Measurements from ENCODE around the gene OTUB2.

Gene OTUB2

GRCh38 chr14:94026173-94026888 lies at the start of gene OTUB2:
OTUB2 (plus strand) TSS chr14:94026340; CDS start chr14:94026538, 198 bp downstream.
- TF ChIP-seq, protein P1, sequence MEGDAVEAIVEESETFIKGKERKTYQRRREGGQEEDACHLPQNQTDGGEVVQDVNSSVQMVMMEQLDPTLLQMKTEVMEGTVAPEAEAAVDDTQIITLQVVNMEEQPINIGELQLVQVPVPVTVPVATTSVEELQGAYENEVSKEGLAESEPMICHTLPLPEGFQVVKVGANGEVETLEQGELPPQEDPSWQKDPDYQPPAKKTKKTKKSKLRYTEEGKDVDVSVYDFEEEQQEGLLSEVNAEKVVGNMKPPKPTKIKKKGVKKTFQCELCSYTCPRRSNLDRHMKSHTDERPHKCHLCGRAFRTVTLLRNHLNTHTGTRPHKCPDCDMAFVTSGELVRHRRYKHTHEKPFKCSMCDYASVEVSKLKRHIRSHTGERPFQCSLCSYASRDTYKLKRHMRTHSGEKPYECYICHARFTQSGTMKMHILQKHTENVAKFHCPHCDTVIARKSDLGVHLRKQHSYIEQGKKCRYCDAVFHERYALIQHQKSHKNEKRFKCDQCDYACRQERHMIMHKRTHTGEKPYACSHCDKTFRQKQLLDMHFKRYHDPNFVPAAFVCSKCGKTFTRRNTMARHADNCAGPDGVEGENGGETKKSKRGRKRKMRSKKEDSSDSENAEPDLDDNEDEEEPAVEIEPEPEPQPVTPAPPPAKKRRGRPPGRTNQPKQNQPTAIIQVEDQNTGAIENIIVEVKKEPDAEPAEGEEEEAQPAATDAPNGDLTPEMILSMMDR (IDR thresholded peaks at IDR 0.05; ENCODE audit: control insufficient read depth, insufficient read depth, low read depth, low read length, missing control alignments), result no peak
- peak within 1 kb of the TSS; percentile 52 for H3K4me3 ChIP-seq (ENCODE audit: control insufficient read depth, low read depth, low read length)
- DNase-seq (ENCODE audit: low read depth), result peak; percentile 93

GRCh38 chr14:93976477-93977057 lies 49.6 kb upstream of the OTUB2 start, which contains the start of gene ASB2:
ASB2 (minus strand) TSS chr14:93976570; CDS start chr14:93964539, 12,031 bp downstream.
- H3K4me3 ChIP-seq (ENCODE audit: control insufficient read depth, low read depth, low read length), result no peak within 1 kb of the TSS
- no peak for DNase-seq (ENCODE audit: low read depth)
- TF ChIP-seq, protein P1 (IDR thresholded peaks at IDR 0.05; ENCODE audit: control insufficient read depth, insufficient read depth, low read depth, low read length, missing control alignments), result no peak

DNA sequence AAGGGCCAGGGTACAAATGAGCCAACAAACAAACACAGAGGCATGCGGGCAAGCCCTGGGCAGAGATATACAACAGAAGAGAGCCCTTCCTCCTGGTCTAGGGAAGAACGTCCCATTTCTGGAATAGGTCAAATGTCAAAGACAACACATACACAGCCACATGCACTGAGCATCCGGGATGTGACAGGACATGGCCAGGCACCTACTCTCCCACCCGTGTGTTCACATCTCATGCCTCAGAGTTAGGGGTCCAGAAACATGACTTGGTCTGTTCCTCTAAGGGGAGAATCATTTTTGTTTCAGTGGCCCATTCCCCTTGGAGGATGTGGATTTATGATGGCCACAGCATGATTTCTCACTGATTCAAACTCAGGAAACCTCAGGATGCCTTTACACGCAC lies 49.0 kb upstream of the OTUB2 start:
- TF ChIP-seq, protein P1 (IDR thresholded peaks at IDR 0.05; ENCODE audit: control insufficient read depth, insufficient read depth, low read depth, low read length, missing control alignments), result no peak
- H3K4me3 ChIP-seq (ENCODE audit: control insufficient read depth, low read depth, low read length), result no peak overlapping the region
- DNase-seq (ENCODE audit: low read depth), result no peak

DNA sequence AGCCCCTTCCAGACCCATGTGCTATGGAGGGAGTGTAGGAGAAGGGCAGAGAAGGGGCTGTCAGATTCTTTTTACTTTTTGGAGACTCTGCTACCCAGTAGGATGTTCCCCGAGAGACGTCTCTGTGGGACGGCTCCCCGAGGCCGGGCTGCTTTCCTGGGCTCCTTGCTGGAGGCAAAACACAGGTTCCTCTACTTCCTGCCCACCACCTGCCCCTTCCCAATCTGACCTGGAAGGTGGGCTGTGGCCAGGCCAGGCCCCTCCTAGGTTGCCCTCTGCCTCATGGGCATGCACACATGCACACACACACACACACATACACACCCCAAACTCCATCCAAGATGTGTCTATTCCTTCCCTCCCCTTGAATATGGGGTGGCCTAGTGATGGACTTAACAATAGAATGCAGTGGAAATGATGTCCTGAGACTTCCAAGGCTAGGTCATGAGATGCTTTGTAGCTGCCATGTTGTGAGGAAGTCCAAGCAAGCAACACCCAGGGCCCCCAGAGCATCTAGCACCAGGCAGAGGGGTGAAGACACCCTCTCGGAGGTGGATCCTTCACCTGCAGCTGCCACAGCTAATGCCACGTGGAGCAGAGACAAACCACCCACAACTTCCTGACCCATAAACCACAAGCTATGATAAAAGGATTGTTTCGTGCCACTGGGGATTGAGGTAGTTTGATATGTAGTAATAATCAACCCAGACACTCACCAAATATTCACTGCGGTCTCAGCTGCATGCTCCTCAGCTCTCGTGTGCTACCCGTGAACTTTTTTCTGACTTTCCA lies 48.2 kb upstream of the OTUB2 start:
- no peak overlapping the region for H3K4me3 ChIP-seq (ENCODE audit: control insufficient read depth, low read depth, low read length)
- DNase-seq (ENCODE audit: low read depth), result no peak
- TF ChIP-seq, protein P1 (IDR thresholded peaks at IDR 0.05; ENCODE audit: control insufficient read depth, insufficient read depth, low read depth, low read length, missing control alignments), result no peak

DNA sequence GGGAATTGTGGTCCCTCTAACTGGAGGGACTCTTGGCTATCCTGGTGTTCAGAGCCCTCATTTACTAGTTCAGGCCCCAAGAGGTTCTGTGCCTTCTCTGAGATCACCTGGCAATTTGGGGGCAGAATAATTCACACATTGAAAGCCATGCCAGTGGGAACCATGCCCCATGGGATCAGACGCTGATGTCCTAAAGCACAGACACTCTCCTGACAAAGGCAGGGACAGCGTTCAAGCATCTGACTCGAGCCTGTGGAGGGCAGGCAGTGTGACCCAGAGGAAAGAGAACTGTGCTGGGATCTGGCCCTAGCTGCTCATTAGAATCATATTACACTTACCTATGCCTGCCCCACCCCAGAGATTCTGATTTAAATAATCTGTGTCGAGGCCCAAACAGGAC lies 47.4 kb upstream of the OTUB2 start:
- no peak overlapping the region for H3K4me3 ChIP-seq (ENCODE audit: control insufficient read depth, low read depth, low read length)
- TF ChIP-seq, protein P1 (IDR thresholded peaks at IDR 0.05; ENCODE audit: control insufficient read depth, insufficient read depth, low read depth, low read length, missing control alignments), result no peak
- DNase-seq (ENCODE audit: low read depth), result no peak

DNA sequence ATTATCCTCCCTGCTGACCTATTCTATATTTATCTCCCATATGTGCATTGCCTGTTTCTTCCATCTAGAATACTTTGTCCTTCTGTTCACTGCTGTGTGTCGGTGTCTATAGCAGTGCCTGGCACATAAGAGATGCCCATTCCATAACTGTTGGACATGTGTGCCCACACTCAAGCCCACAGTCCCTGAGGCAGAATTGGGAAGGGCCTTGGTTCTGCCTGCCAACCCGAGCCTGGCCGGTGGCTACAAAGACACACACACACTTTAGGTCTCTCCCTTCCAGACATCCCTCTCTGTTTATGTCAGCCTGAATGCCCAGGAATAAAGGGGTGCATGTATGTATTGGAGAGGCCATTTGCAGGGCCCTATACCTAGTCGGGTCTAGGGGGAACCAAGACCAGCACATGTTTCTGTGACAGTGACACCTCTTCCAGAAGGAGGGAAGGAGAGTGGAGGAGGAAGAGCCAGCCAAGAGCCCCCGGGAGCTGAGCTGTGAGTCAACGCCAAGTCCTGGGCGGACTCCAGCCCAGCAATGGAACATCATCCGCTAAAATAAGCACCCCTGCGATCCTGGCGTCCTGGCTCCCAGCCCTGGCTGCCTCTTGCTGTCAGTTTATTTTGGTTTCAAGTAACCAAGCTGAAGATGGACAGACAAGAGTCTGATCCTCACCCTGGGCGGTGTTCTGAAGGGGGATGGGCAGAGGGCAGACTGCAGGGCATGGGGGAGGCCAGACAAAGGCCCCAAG lies 45.5 kb upstream of the OTUB2 start:
- no peak overlapping the region for H3K4me3 ChIP-seq (ENCODE audit: control insufficient read depth, low read depth, low read length)
- TF ChIP-seq, protein P1 (IDR thresholded peaks at IDR 0.05; ENCODE audit: control insufficient read depth, insufficient read depth, low read depth, low read length, missing control alignments), result no peak
- no peak for DNase-seq (ENCODE audit: low read depth)

All from AG09309 (cell line).